ENCODE measurements around the gene TBC1D2.

TBC1D2 gene

DNA sequence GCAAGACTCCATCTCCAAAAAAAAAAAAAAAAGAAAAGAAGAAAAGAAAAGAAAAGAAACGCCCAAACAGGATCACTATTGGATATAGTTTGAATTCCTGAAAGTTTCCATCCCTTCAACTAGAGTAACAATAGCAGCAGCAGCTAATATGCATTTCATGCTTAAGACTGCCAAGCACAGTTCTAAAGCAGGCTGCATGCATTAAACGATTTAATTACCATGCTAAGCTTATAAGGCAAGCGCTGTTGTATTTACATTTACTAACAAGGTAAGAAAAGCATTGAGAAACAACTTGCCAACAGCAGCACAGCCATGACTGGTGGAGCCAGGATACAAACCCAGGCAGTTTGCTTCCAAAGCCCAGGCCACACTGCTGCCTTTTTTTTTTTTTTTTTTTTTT is 13.0 kb downstream of the TBC1D2 start:
- intact Hi-C loops (cut with DNase I), result no loop called here
- no peak for DNase-seq

DNA sequence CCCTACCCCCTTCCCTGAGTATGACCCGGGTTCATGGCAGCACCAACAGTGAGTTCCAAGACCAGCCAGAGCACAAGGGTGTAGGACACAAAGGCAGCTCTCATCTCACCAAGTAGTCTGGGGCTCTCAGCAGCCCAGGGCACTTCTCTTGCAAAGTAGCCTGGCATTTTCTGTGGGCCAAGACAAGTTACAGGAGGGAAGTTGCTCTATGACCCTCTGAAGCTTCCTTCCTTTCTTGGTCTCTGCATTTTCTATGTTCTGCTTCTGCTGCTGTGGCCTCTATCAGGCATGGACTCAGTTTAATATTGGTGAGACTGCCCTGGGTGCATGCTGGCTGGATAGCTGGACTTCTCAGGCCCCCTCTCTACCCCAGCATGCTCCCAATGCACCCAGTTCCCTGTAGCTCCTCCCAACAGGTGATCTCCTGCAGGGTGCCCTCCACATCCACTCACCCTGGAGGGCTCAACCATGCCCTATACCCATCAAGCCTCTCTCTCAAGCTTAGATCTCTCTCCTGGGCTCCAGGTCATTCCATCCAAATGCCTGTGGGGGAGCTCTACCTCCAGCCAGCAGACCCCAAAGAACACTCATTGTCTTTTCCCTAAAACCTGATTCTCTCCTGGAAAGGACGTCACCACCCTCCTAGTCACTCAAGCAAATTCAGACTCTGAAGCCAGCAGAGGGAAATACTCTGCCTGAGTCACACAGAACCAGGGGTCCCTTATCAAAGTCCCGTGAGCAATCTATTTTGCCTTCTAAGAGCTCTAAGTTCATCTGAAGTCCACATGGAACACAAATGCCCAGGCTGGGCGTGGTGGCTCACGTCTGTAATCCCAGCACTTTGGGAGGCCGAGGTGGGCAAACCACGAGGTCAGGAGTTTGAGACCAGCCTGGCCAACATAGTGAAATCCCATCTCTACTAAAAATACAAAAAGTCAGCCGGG is 13.8 kb downstream of the TBC1D2 start:
- intact Hi-C loops (cut with DNase I), result no loop called here
- peak in 2 of 10 donors; percentile 12 to 31 for DNase-seq

DNA sequence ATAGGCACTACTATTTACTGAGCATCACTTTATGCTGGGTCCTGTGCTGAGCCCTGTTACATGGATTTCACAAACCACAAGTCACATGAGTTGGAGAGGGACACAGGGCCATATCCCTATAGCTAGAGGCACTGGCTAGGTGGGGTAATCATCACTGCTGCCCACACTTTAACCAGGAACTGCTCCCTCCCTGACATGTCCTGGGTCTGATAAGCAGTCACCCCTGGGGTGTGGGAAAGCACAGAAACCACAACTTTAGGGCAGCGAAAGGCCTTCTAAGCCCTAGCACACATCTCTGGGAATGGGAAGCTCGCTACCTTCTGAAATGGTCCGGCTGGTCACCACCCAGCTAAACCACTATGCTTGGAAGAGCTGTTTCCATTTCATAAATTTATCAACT is 15.0 kb downstream of the TBC1D2 start:
- peak in 1 of 10 donors; percentile 15 for DNase-seq
- intact Hi-C loops (cut with DNase I), result no loop called here

DNA sequence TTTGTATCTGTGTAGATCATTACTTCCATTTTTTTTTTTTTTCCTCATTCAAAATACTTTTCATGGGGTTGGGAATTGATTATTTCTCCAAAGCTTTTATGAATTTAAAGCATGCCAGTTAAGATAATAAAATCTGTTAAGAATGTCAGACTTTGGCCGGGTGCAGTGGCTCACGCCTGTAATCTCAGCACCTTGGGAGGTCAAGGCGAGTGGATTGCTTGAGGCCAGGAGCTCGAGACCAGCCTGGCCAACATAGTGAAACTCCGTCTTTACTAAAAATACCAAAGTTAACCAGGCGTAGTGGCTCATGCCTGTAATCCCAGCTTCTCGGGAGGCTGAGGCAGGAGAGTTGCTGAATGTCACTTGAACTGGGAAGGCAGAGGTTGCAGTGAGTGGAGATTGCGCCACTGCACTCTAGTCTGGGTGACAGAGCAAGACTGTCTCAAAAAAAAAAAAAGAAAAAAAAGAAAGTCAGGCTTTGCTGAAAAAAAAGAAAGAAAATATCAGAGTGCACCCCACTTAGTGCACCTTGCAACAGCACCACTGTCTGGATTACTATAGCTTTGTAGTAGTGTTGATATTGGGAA is 18.5 kb downstream of the TBC1D2 start:
- peak in 2 of 10 donors; percentile 28 to 35 for DNase-seq
- intact Hi-C loops (cut with DNase I), result no loop called here

DNA sequence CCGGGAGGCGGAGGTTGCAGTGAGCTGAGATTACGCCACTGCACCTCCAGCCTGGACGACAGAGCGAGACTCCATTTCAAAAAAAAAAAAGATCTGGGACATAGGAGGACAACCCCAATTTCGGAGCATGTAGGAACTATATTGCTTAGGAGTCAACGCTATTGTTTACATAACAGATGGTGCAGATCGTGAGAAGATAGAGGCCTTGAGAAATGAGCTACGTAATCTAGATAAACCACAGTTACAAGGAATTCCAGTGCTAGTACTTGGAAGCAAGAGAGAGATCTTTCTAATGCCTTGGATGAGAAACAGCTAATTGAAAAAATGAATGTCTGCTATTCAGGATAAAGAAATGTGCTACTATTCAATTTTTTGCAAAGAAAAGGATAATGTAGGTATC is 20.3 kb downstream of the TBC1D2 start:
- peak in 1 of 10 donors; percentile 17 for DNase-seq
- intact Hi-C loops (cut with DNase I), result no loop called here

DNA sequence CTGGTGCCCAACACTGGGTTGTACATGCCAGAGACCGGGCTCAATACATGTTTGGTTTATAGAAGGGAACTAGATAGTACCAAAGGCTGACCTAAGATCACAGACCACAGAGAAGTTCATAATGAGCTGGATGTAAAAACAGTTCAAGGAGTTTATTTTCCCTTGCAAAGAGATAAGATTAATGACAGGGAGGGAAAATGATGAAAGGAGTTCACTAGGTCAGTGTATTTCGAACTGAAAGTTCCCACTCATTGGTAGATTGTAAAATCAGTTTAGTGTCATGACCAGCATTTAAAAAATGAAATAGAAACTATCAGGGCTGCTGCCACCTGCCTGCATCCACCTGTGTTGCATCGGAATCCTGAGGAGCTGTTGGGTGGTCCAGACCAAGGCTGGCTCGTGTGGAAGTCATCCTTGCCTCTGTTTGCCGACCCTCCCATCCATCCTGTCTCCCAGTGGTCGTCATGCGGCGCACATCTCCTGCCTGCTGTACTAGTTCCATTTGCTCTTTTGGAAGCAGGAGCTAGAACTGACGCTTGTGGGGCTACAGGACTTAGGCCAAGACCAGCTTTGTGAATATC is 21.1 kb downstream of the TBC1D2 start:
- intact Hi-C loops (cut with DNase I), result no loop called here
- DNase-seq, result peak in 1 of 10 donors; percentile 53

DNA sequence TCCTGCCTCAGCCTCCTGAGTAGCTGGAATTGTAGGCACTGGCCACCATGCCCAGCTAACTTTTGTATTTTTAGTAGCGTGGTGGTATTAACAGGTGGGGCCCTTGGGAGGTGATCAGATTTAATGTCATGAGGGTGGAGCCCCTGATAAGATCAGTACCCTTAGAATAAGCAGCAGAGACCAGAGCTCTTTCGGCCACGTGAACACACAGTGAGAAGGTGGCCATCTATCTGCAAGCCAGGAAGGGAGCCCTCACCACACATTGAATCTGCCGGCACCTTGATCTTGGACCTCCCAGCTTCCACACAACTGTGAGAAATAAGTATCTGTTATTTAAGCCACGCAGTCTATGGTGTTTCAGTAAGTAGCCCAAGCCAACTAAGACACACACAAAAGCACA is 22.5 kb downstream of the TBC1D2 start:
- peak in 2 of 10 donors; percentile 21 to 59 for DNase-seq
- intact Hi-C loops (cut with DNase I), result no loop called here

DNA sequence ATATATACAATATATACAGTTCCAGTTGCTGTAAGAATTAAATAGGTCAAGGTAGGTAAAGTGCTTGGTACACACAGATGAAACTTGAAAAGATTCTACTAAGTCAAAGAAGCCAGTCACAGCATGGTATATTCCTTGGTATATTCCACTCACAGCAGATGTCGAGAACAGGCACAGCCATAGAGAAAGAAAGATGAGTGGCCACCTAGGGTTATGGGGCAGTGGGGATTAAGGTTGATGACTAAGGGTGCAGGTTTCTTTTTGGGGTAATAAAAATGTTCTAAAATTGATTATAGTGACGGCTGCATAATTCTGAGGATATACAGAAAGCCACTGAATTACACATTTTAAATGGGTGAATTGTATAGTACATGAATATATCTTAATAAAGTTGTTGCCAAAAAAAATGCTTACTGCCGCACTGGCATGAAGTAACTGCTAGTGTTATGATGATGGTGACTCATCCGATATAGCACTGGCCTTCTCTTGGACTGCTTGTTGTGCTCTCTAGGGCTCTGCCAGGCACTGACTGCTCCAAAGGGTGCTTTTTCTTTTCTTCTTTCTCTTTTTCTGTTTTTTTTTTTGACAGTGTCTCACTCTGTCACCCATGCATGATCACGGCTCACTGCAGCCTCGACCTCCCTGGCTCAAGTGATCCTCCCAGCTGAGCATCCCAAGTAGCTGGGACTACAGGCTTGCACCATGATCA is 23.5 kb downstream of the TBC1D2 start:
- DNase-seq, result peak in 2 of 10 donors; percentile 30 to 43
- intact Hi-C loops (cut with DNase I), result no loop called here

DNA sequence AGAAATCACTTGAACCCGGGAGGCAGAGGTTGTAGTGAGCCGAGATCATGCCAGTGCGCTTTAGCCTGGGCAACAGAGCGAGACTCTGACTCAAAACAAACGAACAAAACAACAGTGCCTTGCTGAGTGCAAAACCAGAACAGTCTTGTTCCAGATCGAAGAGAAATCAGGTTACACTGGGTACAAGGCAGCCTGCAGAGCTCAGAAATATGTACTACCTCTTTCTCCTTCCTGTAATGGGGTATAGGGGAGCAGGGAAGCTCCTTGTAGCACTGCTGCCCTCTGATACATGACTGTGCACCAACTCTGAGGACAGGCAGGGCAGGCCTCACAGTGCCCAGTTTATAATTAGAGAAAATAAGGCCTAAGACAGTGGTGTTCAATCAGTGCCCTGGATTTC is 24.7 kb downstream of the TBC1D2 start:
- DNase-seq, result peak in 2 of 10 donors; percentile 1 to 4

DNA sequence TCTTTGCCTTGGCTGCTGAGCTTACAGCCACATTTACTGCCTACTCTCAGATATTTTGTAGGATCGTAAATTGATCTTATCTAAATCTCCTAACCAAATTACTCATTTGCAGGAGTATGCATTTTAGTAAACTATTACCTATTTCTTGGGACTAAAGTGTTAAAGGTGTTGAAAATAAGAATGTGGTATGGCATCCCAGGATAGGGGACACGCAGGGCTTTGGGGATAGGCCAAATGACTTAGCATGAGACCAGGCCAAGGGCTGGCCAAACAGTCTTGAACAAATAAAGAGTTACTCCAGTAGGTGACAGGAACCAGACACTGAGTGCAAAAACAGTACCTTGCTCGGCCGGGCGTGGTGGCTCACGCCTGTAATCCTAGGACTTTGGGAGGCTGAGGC is 25.1 kb downstream of the TBC1D2 start:
- intact Hi-C loops (cut with DNase I), result no loop called here
- DNase-seq, result peak in 3 of 10 donors; percentile 17 to 44 (median 38)

More for the DNA sequence above, 24.7 kb downstream of the TBC1D2 start:
- intact Hi-C loops (cut with DNase I), result no loop called here

DNA sequence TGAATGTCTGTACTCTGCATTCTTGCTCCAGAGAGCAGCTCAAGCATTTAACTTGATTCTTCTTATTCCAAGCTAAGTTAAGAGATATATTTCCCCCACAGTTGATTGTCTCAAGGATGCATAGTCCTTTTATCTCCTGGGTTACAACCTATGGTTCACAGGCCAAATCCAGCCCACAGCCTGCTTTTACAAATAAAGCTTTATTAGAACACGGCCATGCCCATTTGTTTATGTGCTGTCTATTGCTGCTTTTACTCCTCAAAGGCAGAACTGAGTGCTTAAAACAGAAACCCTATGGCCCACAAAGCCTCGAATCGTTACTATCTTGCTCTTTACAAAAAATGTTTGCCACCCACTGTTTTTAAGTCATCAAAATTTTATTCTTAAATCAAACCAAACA is 25.8 kb downstream of the TBC1D2 start:
- intact Hi-C loops (cut with DNase I), result no loop called here

DNA sequence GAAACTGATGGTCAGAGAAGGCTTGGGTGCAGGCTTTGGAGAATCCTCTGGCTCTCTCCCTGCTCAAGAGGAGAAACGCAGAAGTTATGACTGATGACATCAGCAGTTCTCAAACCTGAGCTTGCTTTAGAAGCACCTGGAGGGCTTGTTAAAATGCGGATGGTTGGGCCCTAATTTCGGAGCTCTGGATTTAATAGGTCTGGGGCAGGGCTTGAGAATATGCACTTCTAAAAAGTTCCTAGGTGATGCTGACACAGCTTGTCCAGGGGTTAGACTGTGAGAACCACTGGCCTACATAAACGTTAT is 26.4 kb downstream of the TBC1D2 start:
- no peak for DNase-seq
- intact Hi-C loops (cut with DNase I), result no loop called here

More for the DNA sequence above, 25.8 kb downstream of the TBC1D2 start:
- DNase-seq, result no peak

DNA sequence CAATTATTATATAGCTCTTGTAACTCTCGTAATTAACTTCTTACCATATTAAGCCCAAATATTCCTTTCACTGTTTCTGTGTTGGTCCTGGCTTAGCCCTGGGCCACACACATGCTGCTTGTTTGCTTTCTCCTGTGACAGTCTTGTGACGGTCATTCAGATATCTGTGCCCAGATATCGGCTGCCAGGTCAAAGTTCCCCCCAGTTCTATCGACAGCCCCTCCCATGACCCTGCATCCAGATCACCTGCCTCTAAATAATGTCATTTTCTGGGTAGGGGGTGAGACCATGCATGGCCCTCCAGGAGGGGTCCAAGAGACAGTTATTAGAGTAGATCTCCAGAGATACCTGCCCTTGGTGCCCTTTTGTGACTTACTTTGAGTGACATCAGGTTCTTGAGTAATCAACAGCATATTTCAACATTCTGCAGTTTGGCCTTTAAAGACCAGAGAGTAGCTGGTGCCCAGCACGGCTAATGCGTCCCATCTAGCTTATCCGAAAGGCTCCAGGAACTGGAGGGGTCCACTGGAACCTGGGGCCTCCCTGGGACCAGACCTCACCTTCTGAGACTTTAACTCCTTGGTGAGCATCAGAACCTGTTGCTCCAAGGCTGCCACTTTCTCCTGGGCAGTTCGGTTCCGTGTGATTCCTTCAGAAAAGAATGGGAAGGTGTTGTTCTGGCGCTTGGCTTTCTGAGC is 26.9 kb downstream of the TBC1D2 start:
- intact Hi-C loops (cut with DNase I), result no loop called here
- peak in 2 of 10 donors; percentile 32 for DNase-seq

DNA sequence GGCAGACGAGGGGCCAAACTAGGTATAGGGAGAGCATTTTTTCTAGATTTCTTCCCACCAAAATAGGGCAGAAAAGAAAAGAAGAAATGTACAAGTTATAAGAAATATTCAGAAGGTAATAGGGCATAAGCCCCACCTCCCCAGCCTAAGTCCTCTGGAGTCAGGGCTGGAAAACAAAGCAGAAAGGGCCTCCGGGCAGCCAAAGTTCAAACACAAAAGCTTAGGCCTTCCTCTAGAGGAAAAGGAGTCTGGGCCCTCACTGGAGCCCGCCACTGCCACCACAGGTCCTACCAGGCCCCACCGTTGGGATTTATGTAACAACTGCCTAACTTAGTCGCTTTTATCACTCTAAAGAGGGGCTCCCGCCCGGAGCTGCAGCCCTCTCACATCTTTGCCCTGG is 27.6 kb downstream of the TBC1D2 start:
- DNase-seq, result peak in 1 of 10 donors; percentile 19
- intact Hi-C loops (cut with DNase I), result no loop called here

DNA sequence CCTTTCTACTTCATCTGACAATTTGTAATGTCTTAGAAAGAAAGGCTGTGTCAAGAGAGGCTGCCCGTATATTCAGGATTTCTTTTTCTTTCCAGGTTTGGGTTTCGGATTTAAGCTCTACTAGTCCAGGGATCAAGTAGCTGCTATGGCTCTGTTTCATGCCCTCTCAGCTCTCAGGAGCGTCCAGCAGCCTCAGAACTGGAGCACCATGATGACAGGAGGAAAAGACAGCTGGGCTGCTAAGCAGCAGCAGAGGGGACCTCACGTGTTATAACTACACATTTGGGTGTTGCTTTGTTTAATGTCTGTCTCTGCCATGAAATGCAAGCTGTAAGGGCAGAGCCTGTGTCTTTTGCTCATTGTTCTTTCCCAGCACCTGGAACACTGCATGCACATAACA is 28.5 kb downstream of the TBC1D2 start:
- intact Hi-C loops (cut with DNase I), result no loop called here
- DNase-seq, result peak in 1 of 10 donors; percentile 9

DNA sequence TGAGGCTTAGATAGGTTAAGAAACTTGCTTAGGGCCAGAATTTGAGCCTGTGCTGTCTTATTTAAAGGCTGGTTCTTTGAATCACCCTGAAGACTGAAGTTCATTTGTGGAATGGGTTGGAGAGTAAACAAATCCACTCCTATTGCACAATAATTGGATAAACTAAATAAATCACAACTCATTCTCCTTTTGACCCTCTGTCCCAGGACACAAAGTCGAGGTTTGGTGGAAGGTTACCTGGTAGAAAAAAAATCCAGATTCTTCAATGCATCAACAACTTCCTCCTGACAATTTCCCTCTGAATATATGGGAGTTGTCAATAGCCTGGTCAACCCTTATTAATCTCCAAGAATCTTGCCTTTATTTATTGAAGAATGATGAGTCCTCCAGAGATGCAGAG is 28.9 kb downstream of the TBC1D2 start:
- DNase-seq, result no peak
- intact Hi-C loops (cut with DNase I), result no loop called here

DNA sequence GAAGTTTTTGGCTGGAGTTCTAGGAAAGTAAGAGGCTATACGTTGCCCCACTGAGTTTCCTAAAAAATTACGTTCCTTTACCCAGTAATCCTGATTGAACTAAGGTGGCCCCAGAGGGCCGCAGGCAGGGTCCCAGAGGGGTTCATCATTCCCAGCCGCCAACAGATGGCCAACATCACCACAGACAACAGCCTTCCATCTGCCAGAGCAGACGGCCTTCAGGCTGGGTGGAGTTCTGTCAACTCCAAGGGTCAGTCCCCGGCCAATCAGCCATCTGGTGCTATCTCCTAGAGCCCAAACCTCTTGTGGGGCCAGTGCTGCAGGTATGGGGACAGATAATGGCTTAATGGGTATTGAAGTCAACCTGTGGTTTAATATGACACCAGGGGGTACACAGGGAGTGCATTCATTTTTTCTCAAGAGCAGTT is 30.4 kb downstream of the TBC1D2 start:
- DNase-seq, result peak in 1 of 10 donors; percentile 55
- intact Hi-C loops (cut with DNase I), result no loop called here

DNA sequence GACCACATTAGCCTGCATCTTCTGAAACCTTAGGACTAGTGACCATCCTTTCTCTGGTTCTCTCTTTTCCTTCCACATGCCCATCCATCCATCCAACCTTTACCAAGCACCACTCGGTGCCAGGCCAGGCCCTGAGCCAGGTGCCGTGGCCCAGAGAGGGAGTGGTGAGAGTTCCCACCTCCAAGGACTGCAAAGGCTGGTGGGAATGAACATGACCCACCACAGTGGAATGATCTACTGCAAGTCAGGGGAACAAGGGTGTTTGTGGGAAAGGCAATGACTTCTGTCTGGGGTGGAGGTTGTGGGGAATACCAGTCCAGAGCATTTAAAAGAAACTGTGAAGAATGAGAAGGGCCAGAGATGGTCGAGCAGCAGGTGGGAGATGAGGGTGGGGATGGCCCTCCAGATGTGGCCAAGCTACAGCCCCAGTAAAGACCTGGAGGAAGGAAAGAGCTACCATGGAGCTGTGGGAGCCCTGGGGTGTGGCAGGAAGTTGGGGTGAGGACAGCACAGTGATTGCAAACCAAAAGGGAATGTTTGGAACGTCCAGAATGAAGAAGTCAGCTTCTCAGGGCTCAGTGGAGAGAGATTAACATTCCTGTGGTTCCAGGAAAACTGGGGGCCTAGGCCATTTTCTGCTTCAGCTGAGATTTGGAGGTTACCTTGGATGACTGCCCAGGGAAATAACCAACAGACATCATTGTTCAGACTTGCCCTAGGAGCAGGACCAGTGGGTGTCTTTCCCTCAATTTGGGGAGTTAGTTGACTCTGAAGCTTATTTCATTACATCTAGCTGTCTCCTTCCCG is 32.4 kb downstream of the TBC1D2 start:
- intact Hi-C loops (cut with DNase I), result no loop called here
- DNase-seq, result peak in 2 of 10 donors; percentile 18 to 29

DNA sequence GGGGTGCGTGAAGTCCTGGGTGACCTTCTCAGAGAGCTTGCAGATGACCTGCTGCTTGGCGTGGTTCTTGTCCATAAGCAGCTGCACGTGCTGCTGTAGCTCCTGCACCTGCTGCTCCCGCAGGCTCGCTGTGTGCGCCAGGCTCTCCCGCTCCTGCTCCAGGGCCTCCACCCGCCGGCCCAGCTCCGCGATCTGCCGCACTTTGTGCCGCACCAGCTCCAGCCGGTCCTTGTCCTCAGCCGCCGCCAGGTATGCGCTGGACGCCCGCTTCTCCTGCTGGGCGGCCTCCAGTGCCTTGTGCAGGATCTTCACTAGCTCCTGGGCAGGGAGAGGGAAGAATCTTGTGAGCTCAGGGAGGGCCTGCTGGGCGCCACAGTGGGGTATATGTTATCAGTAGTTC is 34.5 kb downstream of the TBC1D2 start:
- peak in 2 of 10 donors; percentile 64 to 77 for DNase-seq

More for the DNA sequence above, 34.5 kb downstream of the TBC1D2 start:
- intact Hi-C loops (cut with DNase I), result no loop called here
